ACHN (cell line): ENCODE measurements around the gene IQSEC3.

Experiments used
- DNase-seq: peaks from one replicate; pipeline ENCODE4 v3.0.0-alpha.2; 2015
- in situ Hi-C: cut with HindIII; loops from 2 replicates; pipeline ENCODE4 v1.10.0; 2017; ENCODE audit warnings: low sequenced_read_pairs, low pct_ligation_motif_present, low pct_unique_long_range_greater_than_20kb

The IQSEC3 gene

GRCh38 chr12:103169-103981 is 36.8 kb downstream of the IQSEC3 start:
- DNase-seq: no peak
- in situ Hi-C loops: no loop called here

DNA sequence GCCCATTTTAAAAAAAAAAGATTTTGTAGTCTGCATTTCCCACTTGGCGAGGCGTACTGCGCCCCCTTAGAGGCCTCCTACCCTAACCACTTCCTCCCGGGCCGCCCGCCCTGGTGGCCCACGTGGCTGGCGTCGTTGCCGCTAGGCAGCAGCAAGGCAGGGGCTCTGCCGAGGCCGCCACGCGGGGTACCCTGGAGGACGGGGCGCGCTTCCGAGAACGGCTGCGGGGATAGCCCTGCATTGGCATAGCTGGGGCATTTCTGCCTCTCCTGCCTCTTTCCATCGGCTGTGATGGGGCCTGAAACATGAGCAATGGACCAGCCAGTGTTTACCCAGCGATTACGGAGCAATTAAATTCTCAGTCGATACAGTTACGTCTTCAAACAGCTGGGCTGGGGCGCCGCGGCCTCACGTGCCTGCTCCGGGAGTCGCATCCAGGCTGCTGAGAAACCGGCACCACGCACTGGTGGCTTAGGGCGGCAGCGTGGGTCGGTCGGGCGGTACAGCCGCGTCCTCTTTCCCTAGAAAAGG is 38.0 kb downstream of the IQSEC3 start:
- DNase-seq: no peak

DNA sequence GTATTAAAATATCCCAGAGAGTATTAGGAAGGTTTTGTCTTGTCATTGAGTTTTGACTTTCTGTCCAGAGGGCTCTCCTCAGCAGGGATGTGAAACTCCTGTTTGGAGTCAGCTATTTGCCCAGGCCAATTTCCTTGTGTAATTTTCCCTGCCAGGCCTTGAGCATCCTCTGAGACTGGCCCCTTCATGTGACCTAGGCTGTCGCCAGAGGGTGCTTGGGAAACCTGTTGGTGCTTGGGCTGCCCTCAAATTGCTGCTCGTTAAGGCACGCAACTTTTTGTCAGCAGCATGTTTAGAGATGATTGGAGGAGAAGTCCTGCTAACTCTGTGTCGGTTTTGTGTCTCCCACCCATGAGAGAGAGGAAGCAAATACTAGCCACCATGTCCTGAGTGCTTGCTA is 39.1 kb downstream of the IQSEC3 start:
- in situ Hi-C loops: no loop called here
- no peak for DNase-seq

More for the DNA sequence above, 38.0 kb downstream of the IQSEC3 start:
- in situ Hi-C loops: no loop called here

DNA sequence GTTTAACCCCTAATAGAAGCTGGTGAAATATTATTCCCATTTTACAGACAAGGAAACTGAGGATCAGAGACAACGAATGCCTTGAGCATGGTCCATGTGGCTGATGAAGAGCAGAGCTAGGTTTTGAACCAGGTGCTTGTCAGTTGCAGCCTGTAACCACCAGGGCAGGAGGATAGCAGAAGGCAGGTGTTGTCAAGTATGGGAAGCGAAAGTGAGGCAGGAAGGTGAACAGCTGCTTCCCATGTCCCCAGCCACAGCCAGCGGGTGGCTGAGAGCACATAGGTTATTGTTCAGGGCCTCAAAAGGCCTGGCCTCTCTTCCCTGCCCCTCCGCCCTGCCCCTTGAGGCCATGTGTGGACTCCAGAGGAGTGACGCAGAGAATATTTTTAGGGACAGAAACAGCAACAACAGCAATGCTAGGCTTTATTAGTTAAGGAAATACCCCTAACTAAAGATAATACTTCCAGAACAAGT is 39.6 kb downstream of the IQSEC3 start:
- DNase-seq: no peak
- in situ Hi-C loops: no loop called here

DNA sequence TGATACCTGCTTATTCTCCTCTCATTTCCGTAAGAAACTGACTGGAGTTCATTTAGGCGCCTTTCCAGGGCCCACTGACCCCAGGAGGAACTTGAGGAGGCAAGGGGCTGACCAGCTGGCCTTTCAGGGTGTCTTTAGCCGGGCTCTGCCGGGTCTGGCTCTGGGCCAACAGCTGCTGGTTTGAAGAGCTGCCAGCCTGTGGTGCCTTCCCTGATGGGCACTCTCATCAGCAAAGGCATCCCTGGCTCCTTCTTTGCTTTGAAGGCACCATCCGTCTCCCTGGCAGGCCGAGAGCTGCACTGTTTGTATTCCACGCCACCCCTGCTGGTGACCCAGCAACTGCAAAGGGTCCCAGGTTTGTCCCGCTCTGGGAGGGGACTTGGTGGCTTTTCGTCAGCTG is 42.0 kb downstream of the IQSEC3 start:
- DNase-seq: peak; percentile 54
- in situ Hi-C loops: no loop called here

GRCh38 chr12:109446-109845 is 42.9 kb downstream of the IQSEC3 start:
- DNase-seq: no peak
- in situ Hi-C loops: no loop called here

DNA sequence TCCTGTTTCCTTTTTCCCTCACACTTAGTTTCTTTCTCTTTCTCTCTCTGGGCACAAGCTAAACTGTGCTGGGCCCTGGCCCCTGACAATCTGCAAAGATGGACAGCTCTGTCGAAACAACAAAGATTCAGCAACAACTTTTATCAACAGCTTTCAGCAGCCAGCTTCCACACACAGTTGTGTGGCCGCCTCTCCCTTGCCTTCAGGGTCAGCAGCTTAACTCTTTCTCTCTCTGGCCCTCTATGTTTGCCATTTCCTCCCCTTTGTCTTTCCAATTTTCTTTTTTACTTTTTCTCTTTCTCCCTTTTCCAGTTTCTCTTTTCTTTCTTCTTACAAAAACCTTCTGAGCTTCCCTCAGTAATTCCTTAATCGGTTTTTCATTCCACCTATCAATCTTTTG is 43.3 kb downstream of the IQSEC3 start:
- no peak for DNase-seq
- in situ Hi-C loops: no loop called here

DNA sequence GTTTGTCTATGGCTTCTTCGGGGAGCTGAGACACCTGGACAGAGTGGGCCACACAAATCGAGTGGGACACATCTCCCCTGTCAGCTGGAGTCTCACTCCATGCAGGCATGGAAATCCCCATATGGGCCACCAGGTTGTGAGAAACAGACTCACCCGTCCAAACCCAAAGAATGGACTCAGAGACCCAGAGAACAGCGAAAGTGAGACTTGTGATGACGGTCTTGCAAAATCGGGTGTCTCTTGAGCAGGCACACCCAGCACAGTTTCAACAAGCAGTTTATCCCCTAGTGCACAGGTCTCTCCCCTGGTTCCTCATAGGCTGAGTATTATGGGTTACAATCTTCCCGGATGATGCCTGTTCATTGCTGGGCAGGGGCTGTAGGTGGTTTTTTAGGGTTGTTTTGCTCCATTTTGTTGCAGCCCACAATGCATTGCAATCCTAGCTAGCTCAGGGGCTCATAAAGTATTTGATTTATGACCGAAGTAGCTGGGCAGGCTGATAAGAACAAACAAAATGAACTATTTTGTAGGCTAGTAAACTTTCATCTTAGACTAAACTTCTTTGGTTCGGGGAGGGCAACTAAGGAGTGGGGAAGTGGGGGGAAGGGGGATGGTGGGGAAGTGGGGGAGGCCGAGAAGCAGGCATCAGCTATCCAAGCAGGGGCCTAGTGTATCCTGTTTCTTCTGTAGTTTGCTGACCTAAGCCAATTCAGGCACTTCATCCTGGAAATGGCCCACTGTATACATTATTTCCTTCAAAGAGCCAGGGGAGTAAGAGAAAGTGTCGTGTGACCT is 45.3 kb downstream of the IQSEC3 start:
- in situ Hi-C loops: no loop called here
- no peak for DNase-seq

DNA sequence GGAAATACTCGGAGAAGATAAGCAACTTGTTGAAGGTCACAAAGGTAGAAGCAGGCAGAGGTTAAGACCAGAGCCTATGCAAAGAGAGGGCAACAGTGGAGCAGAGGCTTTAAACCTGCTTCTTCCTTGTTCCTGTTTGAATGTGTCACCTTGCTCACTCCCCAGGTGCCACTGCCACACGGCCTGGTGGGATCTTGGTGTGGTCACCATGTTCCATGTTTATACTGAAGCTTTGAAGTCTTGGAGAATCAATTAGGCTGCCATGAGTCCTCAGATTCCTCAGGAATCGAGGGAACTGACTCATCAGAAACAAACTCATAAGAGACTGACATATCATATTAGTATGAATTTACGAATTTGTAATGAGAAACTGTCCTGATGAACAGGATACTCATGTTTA is 46.8 kb downstream of the IQSEC3 start:
- in situ Hi-C loops: no loop called here

DNA sequence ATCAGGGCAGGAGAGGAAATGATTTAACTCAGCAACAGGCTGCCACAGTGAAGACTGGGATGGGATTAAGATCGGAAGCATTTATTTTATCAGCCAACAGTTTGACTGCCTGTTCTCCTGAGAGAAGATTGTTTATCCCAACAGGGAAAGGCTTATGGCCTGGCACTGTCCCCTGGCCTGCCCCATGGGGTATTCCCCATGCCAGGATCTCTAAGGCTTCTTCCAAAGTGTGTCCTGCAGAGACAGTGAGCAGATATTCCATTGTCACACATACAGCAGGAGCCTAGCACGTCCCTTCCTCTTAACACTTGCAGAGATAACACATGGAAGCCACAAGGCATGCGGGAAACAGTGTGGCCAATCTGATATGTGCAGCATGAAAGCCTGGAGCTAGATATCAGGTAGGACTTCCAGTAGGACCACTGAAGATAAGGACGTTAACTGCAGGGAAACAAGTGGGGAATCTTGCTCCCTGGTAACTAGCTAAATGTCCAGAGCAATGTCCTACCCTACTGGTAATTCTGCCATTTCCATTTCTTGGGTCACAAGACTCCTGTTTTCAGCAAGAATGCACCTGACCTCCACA is 48.2 kb downstream of the IQSEC3 start:
- in situ Hi-C loops: no loop called here
- no peak for DNase-seq

More for the DNA sequence above, 46.8 kb downstream of the IQSEC3 start:
- DNase-seq: no peak

- in situ Hi-C loops: no loop called here
- no peak for DNase-seq
Observed at GRCh38 chr12:115518-115917, 49.0 kb downstream of the IQSEC3 start.

- in situ Hi-C loops: no loop called here
- no peak for DNase-seq
Observed at GRCh38 chr12:115960-116915, 49.7 kb downstream of the IQSEC3 start.

DNA sequence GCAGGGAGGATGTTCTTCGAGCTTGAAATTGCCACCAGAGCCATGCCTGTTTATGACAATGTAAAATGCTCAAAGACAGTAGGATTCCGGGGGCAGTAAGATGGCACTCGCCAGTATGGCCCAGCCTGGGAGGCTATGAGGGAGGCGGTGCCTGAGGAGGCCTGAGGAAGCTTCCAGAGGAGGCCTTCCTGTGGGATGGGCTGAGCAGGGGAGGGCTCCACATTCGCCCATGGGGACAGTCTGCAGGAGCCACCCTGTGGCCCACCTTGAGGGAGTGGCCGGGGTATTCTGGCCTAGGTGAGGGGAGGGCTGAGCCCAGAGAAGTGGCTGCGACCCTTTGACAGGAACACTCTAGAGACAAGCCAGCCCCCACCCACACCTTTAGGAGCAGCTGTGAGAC is 50.7 kb downstream of the IQSEC3 start:
- in situ Hi-C loops: no loop called here

GRCh38 chr12:117816-118345 is 51.3 kb downstream of the IQSEC3 start:
- in situ Hi-C loops: no loop called here
- DNase-seq: no peak

More for the DNA sequence above, 50.7 kb downstream of the IQSEC3 start:
- no peak for DNase-seq

DNA sequence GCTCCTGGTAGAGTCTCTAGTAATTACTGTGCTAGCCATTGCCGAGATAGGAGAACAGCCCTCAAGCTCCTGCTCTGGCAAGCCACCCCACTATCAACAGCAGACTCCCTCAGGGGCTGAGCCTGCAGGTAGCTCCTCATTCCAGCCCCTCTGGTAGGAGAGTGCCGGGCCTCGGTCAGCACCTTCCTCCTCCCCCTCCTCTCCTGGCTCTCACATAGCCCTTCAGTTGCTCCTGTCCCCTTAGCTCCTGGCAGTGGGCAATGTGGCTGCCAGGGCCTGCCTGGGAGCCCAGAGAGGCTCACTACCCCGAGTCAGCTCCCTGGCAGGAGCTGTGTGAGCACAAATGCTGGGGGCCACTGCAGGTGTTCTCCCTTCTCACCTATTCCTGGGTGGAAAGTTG is 52.0 kb downstream of the IQSEC3 start:
- in situ Hi-C loops: no loop called here
- no peak for DNase-seq

GRCh38 chr12:120951-121350 is 54.4 kb downstream of the IQSEC3 start:
- in situ Hi-C loops: no loop called here
- no peak for DNase-seq

DNA sequence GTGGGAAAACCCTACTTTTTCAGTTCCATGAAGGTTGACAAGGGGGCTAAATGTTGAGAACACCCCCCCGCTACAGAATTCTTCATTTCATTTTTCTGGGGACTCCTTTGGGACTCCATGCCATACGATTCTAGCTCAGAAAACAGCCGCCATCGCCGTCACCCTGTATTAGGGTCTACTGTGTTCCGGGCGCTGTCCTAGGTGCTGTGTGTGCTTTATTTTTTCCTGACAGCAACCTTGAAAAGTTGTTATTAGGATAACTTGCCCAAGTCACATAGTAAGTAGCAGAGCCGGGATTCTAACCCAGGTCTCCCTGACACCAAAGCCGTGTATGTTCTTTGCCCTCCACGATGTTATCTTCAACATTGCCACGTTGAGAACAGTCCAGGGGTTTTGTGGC is 55.1 kb downstream of the IQSEC3 start:
- in situ Hi-C loops: no loop called here
- DNase-seq: no peak

DNA sequence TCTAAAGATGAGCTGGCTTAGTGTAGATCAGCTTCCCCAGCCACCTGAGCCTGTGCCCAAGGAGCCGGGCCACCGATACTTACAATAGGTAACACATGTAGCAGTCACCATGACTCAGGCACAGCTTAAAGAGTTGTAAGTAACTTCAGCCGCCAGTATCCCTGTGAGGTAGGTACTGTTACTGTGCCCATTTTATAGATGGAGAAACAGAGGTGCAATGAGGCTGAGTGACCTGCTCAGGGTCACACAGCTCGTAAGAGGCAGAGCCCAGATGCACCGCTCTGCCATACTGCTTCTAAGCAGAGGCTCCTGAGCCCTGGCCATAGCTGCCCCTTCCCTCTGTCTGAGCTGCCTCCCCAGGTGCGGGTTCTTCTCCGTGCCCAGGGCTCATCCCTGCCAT is 58.5 kb downstream of the IQSEC3 start:
- DNase-seq: no peak
- in situ Hi-C loops: no loop called here
